Hypothalamus (tissue), 51 donors: Measurements from ENCODE around the gene MED13.

Experiments used
- DNase-seq, 51 donors: peaks; one replicate each; lab custom pipeline; 2025; lab: John Stamatoyannopoulos, UW

The MED13 gene

GRCh38 chr17:62064791-62065563 is at the start of gene MED13:
TSS of gene MED13 (minus strand) at chr17:62065278. CDS start at chr17:62065205, 73 bp downstream.
- DNase-seq = peak in 50 of 51 donors; percentile 4 to 81 (median 48)

GRCh38 chr17:62112229-62112628 is 47.2 kb upstream of the MED13 start:
- no peak for DNase-seq

GRCh38 chr17:62111562-62112171 is 46.6 kb upstream of the MED13 start:
- DNase-seq = no peak

GRCh38 chr17:62110923-62111484 is 45.9 kb upstream of the MED13 start:
- no peak for DNase-seq

GRCh38 chr17:62109924-62110323 is 44.8 kb upstream of the MED13 start:
- DNase-seq = no peak

GRCh38 chr17:62109378-62109902 is 44.4 kb upstream of the MED13 start:
- peak in 2 of 51 donors; percentile 1 for DNase-seq

- no peak for DNase-seq
Measured at GRCh38 chr17:62105861-62106260, 40.8 kb upstream of the MED13 start.

- no peak for DNase-seq
Measured at GRCh38 chr17:62105357-62105756, 40.3 kb upstream of the MED13 start.

- DNase-seq = no peak
Measured at GRCh38 chr17:62101515-62101914, 36.4 kb upstream of the MED13 start.

GRCh38 chr17:62101090-62101489 is 36.0 kb upstream of the MED13 start:
- no peak for DNase-seq

- DNase-seq = no peak
Measured at GRCh38 chr17:62100055-62100454, 35.0 kb upstream of the MED13 start.

- no peak for DNase-seq
Measured at GRCh38 chr17:62099532-62099931, 34.5 kb upstream of the MED13 start.

GRCh38 chr17:62098623-62099231 is 33.6 kb upstream of the MED13 start:
- DNase-seq = no peak

- DNase-seq = no peak
Measured at GRCh38 chr17:62096401-62096670, 31.3 kb upstream of the MED13 start.

- DNase-seq = no peak
Measured at GRCh38 chr17:62094175-62094574, 29.1 kb upstream of the MED13 start.

- DNase-seq = no peak
Measured at GRCh38 chr17:62093188-62094155, 28.4 kb upstream of the MED13 start.

GRCh38 chr17:62092784-62093183 is 27.7 kb upstream of the MED13 start:
- no peak for DNase-seq

- DNase-seq = no peak
Measured at GRCh38 chr17:62091804-62092203, 26.7 kb upstream of the MED13 start.

GRCh38 chr17:62090868-62091267 is 25.8 kb upstream of the MED13 start:
- no peak for DNase-seq
